ENCODE measurements around the gene STK38L. TPM values are rescaled to one million over a fixed set of nuclear protein-coding genes. Genes with fewer than 3 reads are reported as not detected.

The STK38L gene
- total RNA-seq, 1 donor from 2014 or later, result 115 TPM

- no peak overlapping the region for H3K27ac Mint-ChIP-seq (ENCODE audit: unreplicated experiment)
- no peaks in the 10 kb centered on the region for H3K36me3 Mint-ChIP-seq (ENCODE audit: low read depth, unreplicated experiment)
- H3K27me3 ChIP-seq (ENCODE audit: insufficient read depth, low read length), result no peaks in the 10 kb centered on the region
- DNase-seq (ENCODE audit: low read depth) (no peak), FAIRE-seq (no peak)
- H3K27me3 Mint-ChIP-seq (ENCODE audit: low read depth, unreplicated experiment), result no peaks in the 10 kb centered on the region
- H3K36me3 ChIP-seq (ENCODE audit: insufficient read depth, low read length), result no peaks in the 10 kb centered on the region
- no peaks in the 10 kb centered on the region for H4K20me1 ChIP-seq (ENCODE audit: insufficient read depth, low read length)
- H3K9me3 ChIP-seq (ENCODE audit: insufficient read depth, low read depth, low read length), result no peaks in the 10 kb centered on the region
- no peak overlapping the region for H2AFZ ChIP-seq (ENCODE audit: low read depth, low read length)
- no peaks in the 10 kb centered on the region for H3K4me1 Mint-ChIP-seq (ENCODE audit: low read depth, unreplicated experiment)
- no peaks in the 10 kb centered on the region for H3K9me3 Mint-ChIP-seq (ENCODE audit: unreplicated experiment)
- no peak overlapping the region for H3K4me3 Mint-ChIP-seq (ENCODE audit: unreplicated experiment)
- H3K4me3 ChIP-seq (ENCODE audit: insufficient read depth, low read depth, low read length), result no peak overlapping the region
- no peak overlapping the region for H3K9ac ChIP-seq (ENCODE audit: low read length)
- TF ChIP-seq EZH2 (IDR thresholded peaks at IDR 0.05; ENCODE audit: insufficient read depth, low read length), result no peak
- no peak for TF ChIP-seq CTCF (IDR thresholded peaks at IDR 0.05; ENCODE audit: insufficient read depth, low read depth, low read length)
- peaks cover 14% of the 10 kb centered on the region for H3K79me2 ChIP-seq (ENCODE audit: insufficient read depth, low read length)
- H3K4me2 ChIP-seq (ENCODE audit: low read length), result no peak overlapping the region
- H3K4me1 ChIP-seq (ENCODE audit: insufficient read depth, low read length), result no peaks in the 10 kb centered on the region
- H3K27ac ChIP-seq (ENCODE audit: low read depth, low read length), result no peak overlapping the region
These were observed 111.4 kb downstream of the STK38L start for GRCh38 chr12:27355486-27355885.

- FAIRE-seq (no peak), DNase-seq (ENCODE audit: low read depth) (no peak)
- Histone ChIP-seq H4K20me1 (ENCODE audit: insufficient read depth, low read length) (no peaks in the 10 kb centered on the region), H2AFZ (ENCODE audit: low read depth, low read length) (no peak overlapping the region), H3K4me1 (ENCODE audit: insufficient read depth, low read length) (no peaks in the 10 kb centered on the region), H3K4me3 (ENCODE audit: insufficient read depth, low read depth, low read length) (no peak overlapping the region), H3K9ac (ENCODE audit: low read length) (no peak overlapping the region), H3K36me3 (ENCODE audit: insufficient read depth, low read length) (no peaks in the 10 kb centered on the region), H3K27ac (ENCODE audit: low read depth, low read length) (no peak overlapping the region), H3K79me2 (ENCODE audit: insufficient read depth, low read length) (peaks cover 14% of the 10 kb centered on the region), H3K27me3 (ENCODE audit: insufficient read depth, low read length) (no peaks in the 10 kb centered on the region), H3K9me3 (ENCODE audit: insufficient read depth, low read depth, low read length) (no peaks in the 10 kb centered on the region), H3K4me2 (ENCODE audit: low read length) (no peak overlapping the region)
- Mint-ChIP-seq H3K27me3 (ENCODE audit: low read depth, unreplicated experiment) (no peaks in the 10 kb centered on the region), H3K4me3 (ENCODE audit: unreplicated experiment) (no peak overlapping the region), H3K36me3 (ENCODE audit: low read depth, unreplicated experiment) (no peaks in the 10 kb centered on the region), H3K27ac (ENCODE audit: unreplicated experiment) (no peak overlapping the region), H3K9me3 (ENCODE audit: unreplicated experiment) (no peaks in the 10 kb centered on the region), H3K4me1 (ENCODE audit: low read depth, unreplicated experiment) (no peaks in the 10 kb centered on the region)
- TF ChIP-seq EZH2 (IDR thresholded peaks at IDR 0.05; ENCODE audit: insufficient read depth, low read length) (no peak), CTCF (IDR thresholded peaks at IDR 0.05; ENCODE audit: insufficient read depth, low read depth, low read length) (no peak)
These were observed 111.9 kb downstream of the STK38L start for GRCh38 chr12:27355979-27356378.

GRCh38 chr12:27359578-27360340 is 115.7 kb downstream of the STK38L start:
- H3K27me3 ChIP-seq (ENCODE audit: insufficient read depth, low read length), result no peaks in the 10 kb centered on the region
- no peak for TF ChIP-seq EZH2 (IDR thresholded peaks at IDR 0.05; ENCODE audit: insufficient read depth, low read length)
- no peak for TF ChIP-seq CTCF (IDR thresholded peaks at IDR 0.05; ENCODE audit: insufficient read depth, low read depth, low read length)
- H3K27me3 Mint-ChIP-seq (ENCODE audit: low read depth, unreplicated experiment), result no peaks in the 10 kb centered on the region
- no peak overlapping the region for H3K9ac ChIP-seq (ENCODE audit: low read length)
- DNase-seq (ENCODE audit: low read depth), result peak; percentile 46
- no peaks in the 10 kb centered on the region for H3K9me3 Mint-ChIP-seq (ENCODE audit: unreplicated experiment)
- H2AFZ ChIP-seq (ENCODE audit: low read depth, low read length), result no peak overlapping the region
- no peaks in the 10 kb centered on the region for H3K9me3 ChIP-seq (ENCODE audit: insufficient read depth, low read depth, low read length)
- H3K4me1 ChIP-seq (ENCODE audit: insufficient read depth, low read length), result no peaks in the 10 kb centered on the region
- no peak overlapping the region for H3K4me3 ChIP-seq (ENCODE audit: insufficient read depth, low read depth, low read length)
- H3K36me3 Mint-ChIP-seq (ENCODE audit: low read depth, unreplicated experiment), result no peaks in the 10 kb centered on the region
- no peak overlapping the region for H3K4me2 ChIP-seq (ENCODE audit: low read length)
- no peaks in the 10 kb centered on the region for H4K20me1 ChIP-seq (ENCODE audit: insufficient read depth, low read length)
- no peak for FAIRE-seq
- H3K27ac Mint-ChIP-seq (ENCODE audit: unreplicated experiment), result no peak overlapping the region
- no peak overlapping the region for H3K4me3 Mint-ChIP-seq (ENCODE audit: unreplicated experiment)
- no peaks in the 10 kb centered on the region for H3K36me3 ChIP-seq (ENCODE audit: insufficient read depth, low read length)
- H3K27ac ChIP-seq (ENCODE audit: low read depth, low read length), result no peak overlapping the region
- H3K79me2 ChIP-seq (ENCODE audit: insufficient read depth, low read length), result peaks cover 23% of the 10 kb centered on the region
- no peaks in the 10 kb centered on the region for H3K4me1 Mint-ChIP-seq (ENCODE audit: low read depth, unreplicated experiment)

Measured in astrocyte (in vitro differentiated cells and primary cell).